Neural crest cell (in vitro differentiated cells): ENCODE results near the gene TUSC7. TPM values are rescaled to one million over a fixed set of nuclear protein-coding genes. Genes with fewer than 3 reads are reported as not detected.

Experiments used
- DNase-seq: peaks from one replicate; pipeline ENCODE4 v3.0.0; 2021; ENCODE audit warnings: low read depth, mixed read lengths, low spot score
- H3K27ac Mint-ChIP-seq: one replicate; pipeline ENCODE4 v1.8.0; 2021; ENCODE audit warnings: mild to moderate bottlenecking, mixed read lengths; ENCODE audit not compliant: unreplicated experiment
- H3K27me3 Mint-ChIP-seq: 2 replicates; pipeline ENCODE4 v1.8.0; 2021; ENCODE audit warnings: low read depth, mild to moderate bottlenecking, mixed read lengths
- H3K36me3 Mint-ChIP-seq: 2 replicates; pipeline ENCODE4 v1.8.0; 2021; ENCODE audit warnings: low read depth, mild to moderate bottlenecking, mixed read lengths
- H3K4me1 Mint-ChIP-seq: 2 replicates; pipeline ENCODE4 v1.8.0; 2021; ENCODE audit warnings: mixed read lengths
- H3K4me3 Mint-ChIP-seq: one replicate; pipeline ENCODE4 v1.8.0; 2021; ENCODE audit warnings: mild to moderate bottlenecking, mixed read lengths
- H3K9me3 Mint-ChIP-seq: 2 replicates; pipeline ENCODE4 v1.8.0; 2021; ENCODE audit warnings: mixed read lengths
- CTCF ChIP-seq: fragments of 200-600 bp; sonication (generic); conservative IDR thresholded peaks from 2 replicates; pipeline ENCODE4 v1.5.0; 2021; ENCODE audit warnings: antibody characterized with exemption, mild to moderate bottlenecking
- total RNA-seq: library from RNA; stranded (reverse); gene quantifications from 2 replicates; pipeline ENCODE4 v1.2.1, GENCODE V29; 2021

The TUSC7 gene
- total RNA-seq, 1 donor from 2014 or later = not detected

- Mint-ChIP-seq H3K27ac (no peak overlapping the region), H3K4me1 (peaks cover 4% of the 10 kb centered on the region), H3K27me3 (no peaks in the 10 kb centered on the region), H3K9me3 (no peaks in the 10 kb centered on the region), H3K36me3 (no peaks in the 10 kb centered on the region), H3K4me3 (no peak overlapping the region)
- no peak for TF ChIP-seq CTCF
- no peak for DNase-seq
Observed at GRCh38 chr3:116669576-116669975, 40.0 kb upstream of the TUSC7 start.

GRCh38 chr3:116671151-116671550, 38.4 kb upstream of the TUSC7 start:
- H3K9me3 Mint-ChIP-seq = no peaks in the 10 kb centered on the region
- no peak overlapping the region for H3K4me3 Mint-ChIP-seq
- DNase-seq = no peak
- no peaks in the 10 kb centered on the region for H3K27me3 Mint-ChIP-seq
- H3K36me3 Mint-ChIP-seq = no peaks in the 10 kb centered on the region
- no peak overlapping the region for H3K27ac Mint-ChIP-seq
- TF ChIP-seq CTCF = no peak
- H3K4me1 Mint-ChIP-seq = peaks cover 4% of the 10 kb centered on the region

- H3K4me3 Mint-ChIP-seq = no peak overlapping the region
- H3K27me3 Mint-ChIP-seq = no peaks in the 10 kb centered on the region
- no peak overlapping the region for H3K27ac Mint-ChIP-seq
- no peaks in the 10 kb centered on the region for H3K4me1 Mint-ChIP-seq
- no peak for DNase-seq
- TF ChIP-seq CTCF = no peak
- no peaks in the 10 kb centered on the region for H3K36me3 Mint-ChIP-seq
- no peaks in the 10 kb centered on the region for H3K9me3 Mint-ChIP-seq
Observed at GRCh38 chr3:116678853-116679252, 30.7 kb upstream of the TUSC7 start.

GRCh38 chr3:116691041-116691440, 18.5 kb upstream of the TUSC7 start:
- TF ChIP-seq CTCF = no peak
- H3K9me3 Mint-ChIP-seq = no peaks in the 10 kb centered on the region
- no peaks in the 10 kb centered on the region for H3K4me1 Mint-ChIP-seq
- H3K4me3 Mint-ChIP-seq = no peak overlapping the region
- no peak overlapping the region for H3K27ac Mint-ChIP-seq
- peaks cover 3% of the 10 kb centered on the region for H3K27me3 Mint-ChIP-seq
- DNase-seq = no peak
- H3K36me3 Mint-ChIP-seq = no peaks in the 10 kb centered on the region

GRCh38 chr3:116701070-116701469, 8.5 kb upstream of the TUSC7 start:
- H3K4me1 Mint-ChIP-seq = no peaks in the 10 kb centered on the region
- no peak for DNase-seq
- no peaks in the 10 kb centered on the region for H3K36me3 Mint-ChIP-seq
- no peak for TF ChIP-seq CTCF
- no peak overlapping the region for H3K4me3 Mint-ChIP-seq
- H3K27ac Mint-ChIP-seq = no peak overlapping the region
- no peaks in the 10 kb centered on the region for H3K27me3 Mint-ChIP-seq
- no peaks in the 10 kb centered on the region for H3K9me3 Mint-ChIP-seq

- Mint-ChIP-seq H3K9me3 (no peaks in the 10 kb centered on the region), H3K27ac (no peak overlapping the region), H3K27me3 (no peaks in the 10 kb centered on the region), H3K4me3 (no peak overlapping the region), H3K36me3 (no peaks in the 10 kb centered on the region), H3K4me1 (no peaks in the 10 kb centered on the region)
- TF ChIP-seq CTCF = no peak
- no peak for DNase-seq
Observed at GRCh38 chr3:116702334-116702733, 7.2 kb upstream of the TUSC7 start.
